Measurements from ENCODE around the gene SLC12A7.

- TF ChIP-seq CTCF (IDR thresholded peaks at IDR 0.05), result no peak
- no peak for TF ChIP-seq POLR2A (IDR thresholded peaks at IDR 0.05)
- TF ChIP-seq POLR2AphosphoS5 (IDR thresholded peaks at IDR 0.05), result no peak
Observed at GRCh38 chr5:1013948-1014301, 97.9 kb downstream of the SLC12A7 start.
